G401 (cell line): ENCODE data around the gene MCTP2. TPM values are rescaled to one million over a fixed set of nuclear protein-coding genes. Genes with fewer than 3 reads are reported as not detected.

Experiments used
- DNase-seq: peaks from one replicate; pipeline ENCODE4 v3.0.0-alpha.2; 2015; ENCODE audit warnings: low spot score
- in situ Hi-C: cut with HindIII; loops from 2 replicates; pipeline ENCODE4 v1.10.0; 2016; ENCODE audit warnings: low sequenced_read_pairs, mixed read lengths
- total RNA-seq: library from RNA; depleted of rRNA; stranded (reverse); fragments of >200 nt; shearing (Covaris generic); gene quantifications from 2 replicates; pipeline ENCODE4 v1.2.3, GENCODE V29; 2014

Gene MCTP2
- total RNA-seq, 1 experiment from 2014 or later: not detected

DNA sequence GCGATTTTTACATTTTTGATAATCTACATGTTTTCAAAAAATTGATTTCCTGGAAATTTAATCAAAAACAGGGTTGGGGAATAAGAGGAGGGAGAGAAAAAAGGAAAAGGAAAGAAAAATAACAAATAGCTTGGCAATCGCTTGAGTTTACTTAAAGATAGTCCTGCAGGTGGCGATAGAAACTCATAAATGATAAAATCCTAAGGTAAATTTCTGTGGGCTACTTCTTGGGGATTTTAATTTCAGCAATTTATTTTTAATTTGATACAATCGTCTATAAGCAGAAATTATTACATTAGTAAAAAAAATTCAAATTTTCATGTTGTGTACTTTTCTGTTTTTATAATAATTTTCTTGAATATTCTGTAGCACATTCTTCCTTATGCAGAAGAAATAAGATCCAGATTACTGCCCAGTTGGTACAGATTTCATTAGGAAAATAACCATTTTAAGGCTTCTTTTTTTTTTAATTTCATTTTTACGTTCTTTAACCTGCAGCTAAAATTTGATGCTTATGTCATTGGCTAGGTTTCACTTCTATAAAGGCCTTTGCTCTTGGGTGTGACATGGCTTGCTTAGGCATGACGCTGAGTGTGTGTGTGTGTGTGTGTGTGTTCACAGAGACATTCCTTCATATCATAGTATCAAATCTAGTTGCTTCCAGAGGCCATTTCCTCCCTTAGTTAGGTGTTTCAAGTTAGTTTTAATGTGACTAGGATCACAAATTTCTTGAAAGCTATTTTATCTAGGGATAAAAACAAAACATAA, 181.8 kb downstream of the MCTP2 start:
- no peak for DNase-seq
- in situ Hi-C loops: no loop called here

DNA sequence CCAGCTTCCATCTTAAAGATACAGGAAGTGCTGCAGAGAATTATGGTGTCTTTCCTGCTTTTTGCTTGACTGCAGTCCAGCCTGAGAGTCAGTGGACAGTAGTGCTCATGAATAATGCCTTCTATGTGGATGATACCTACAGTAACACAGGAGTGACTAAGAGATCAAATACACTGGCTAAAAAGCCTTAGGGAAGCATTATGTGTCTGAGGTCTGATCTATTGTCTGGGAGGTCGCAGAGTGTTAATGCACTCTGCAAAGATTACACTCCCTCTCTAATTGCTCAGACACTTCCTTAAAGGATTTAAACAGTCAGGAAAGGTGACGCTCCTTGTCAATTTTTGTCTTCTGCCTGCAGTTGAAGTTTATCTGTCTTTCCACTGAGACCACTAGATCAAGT, 183.6 kb downstream of the MCTP2 start:
- DNase-seq: no peak
- in situ Hi-C loops: no loop called here

- in situ Hi-C loops: no loop called here
- no peak for DNase-seq
Measured at GRCh38 chr15:94416267-94416666, 184.9 kb downstream of the MCTP2 start.

DNA sequence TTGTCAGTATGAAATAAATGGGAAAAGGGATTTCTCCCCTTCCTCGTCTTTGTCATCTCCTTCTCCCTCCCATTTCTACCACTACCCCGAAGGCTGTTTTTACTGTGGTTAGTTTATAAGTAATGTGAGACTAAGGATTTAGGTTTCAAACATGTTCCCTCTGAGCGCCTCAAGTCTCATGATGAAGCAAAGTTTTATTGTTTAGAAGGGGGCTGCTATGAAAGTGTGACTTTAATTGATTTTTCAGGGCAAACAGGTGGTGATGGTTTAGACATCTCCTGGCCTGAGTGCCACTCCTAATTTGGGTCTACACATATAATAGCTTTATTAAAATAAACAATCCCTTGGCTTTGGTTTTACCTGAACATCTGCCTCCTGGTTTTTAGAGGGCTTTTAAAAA, 185.5 kb downstream of the MCTP2 start:
- no peak for DNase-seq
- in situ Hi-C loops: no loop called here

GRCh38 chr15:94417501-94418293, 186.3 kb downstream of the MCTP2 start:
- no peak for DNase-seq

DNA sequence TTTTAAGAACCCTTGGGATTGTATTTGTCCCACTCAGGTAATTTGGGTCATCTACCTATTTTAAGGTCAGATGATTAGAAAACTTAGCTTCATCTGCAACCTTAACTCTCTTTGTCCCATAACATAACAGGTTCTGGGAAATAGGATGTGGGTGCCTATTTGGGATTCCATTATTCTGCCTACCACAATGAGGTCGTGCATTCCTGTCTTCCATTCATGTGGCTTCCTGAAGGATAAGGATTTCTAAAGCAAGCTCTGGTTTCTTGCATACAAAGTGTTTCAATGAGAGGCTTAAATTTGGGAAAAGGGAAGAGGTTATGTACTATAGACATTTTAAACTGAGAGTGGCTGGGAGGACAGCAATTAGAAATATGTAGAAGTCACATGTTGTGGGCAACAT, 190.3 kb downstream of the MCTP2 start:
- in situ Hi-C loops: no loop called here
- DNase-seq: no peak

More at GRCh38 chr15:94417501-94418293, 186.3 kb downstream of the MCTP2 start:
- in situ Hi-C loops: no loop called here

GRCh38 chr15:94432279-94432678, 200.9 kb downstream of the MCTP2 start:
- no peak for DNase-seq
- in situ Hi-C loops: no loop called here

DNA sequence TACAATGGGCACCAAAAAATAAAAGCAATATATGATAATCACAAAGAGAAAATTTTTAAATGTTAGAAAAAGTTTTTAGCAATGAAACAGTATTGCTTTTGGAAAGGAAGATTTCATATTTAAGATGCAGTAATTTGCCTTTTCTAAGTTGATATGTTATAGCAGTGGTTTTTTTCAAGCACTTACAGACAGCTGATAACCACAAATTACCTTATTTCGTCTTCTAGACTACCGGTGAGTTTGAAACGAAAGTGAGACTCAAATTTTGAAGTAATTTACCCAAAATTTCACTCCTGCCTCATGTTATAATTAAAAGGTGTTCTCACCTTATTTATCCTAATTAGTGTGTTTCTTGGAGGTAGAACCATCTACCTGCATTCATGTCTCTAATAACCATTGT, 207.8 kb downstream of the MCTP2 start:
- DNase-seq: no peak
- in situ Hi-C loops: no loop called here

- in situ Hi-C loops: no loop called here
- no peak for DNase-seq
Measured at GRCh38 chr15:94441760-94442159, 210.4 kb downstream of the MCTP2 start.

- in situ Hi-C loops: no loop called here
- no peak for DNase-seq
Measured at GRCh38 chr15:94442480-94442879, 211.1 kb downstream of the MCTP2 start.

DNA sequence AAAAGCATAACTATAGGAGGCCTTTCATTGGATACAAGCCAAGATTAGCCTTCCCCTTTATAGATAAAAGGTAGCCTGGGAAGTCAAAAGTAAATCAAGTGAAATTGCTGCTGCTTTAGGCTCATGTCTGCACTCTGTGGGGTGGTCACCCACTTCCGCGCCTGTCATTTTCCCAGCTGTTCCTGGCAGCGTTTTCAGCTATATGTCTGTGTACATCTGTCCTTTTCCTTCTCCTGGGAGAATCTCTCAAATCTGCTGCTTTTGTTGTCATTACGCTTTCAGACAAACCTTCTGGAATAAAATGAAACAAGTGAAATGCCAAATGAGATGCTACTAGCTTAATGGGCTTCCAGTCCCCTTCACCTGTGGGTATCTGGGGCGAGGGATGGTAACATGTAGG, 211.8 kb downstream of the MCTP2 start:
- in situ Hi-C loops: no loop called here

GRCh38 chr15:94445566-94446160, 214.3 kb downstream of the MCTP2 start:
- DNase-seq: no peak
- in situ Hi-C loops: no loop called here

More for the DNA sequence above, 211.8 kb downstream of the MCTP2 start:
- no peak for DNase-seq

DNA sequence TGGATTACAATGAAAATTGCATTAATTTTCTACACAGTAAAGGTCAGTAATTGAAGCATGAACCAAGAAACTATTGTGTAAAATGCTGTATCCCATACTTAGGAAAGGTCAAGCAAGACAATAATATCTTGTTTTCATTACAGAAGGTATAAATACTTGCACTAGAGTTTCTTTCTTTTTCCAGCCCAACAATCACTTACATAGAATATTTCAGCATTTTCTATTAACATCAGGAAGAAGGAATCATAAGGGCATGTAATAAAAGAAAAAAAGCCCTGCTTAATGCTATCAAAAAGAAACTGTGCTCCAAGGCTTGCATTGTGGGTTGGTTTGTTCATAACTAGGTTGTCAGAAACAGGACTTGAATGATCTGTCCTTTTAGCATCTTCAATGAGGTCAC, 215.1 kb downstream of the MCTP2 start:
- in situ Hi-C loops: no loop called here

GRCh38 chr15:94451466-94451865, 220.1 kb downstream of the MCTP2 start:
- no peak for DNase-seq
- in situ Hi-C loops: no loop called here

More for the DNA sequence above, 215.1 kb downstream of the MCTP2 start:
- no peak for DNase-seq

GRCh38 chr15:94453227-94453988, 222.0 kb downstream of the MCTP2 start:
- in situ Hi-C loops: no loop called here
- no peak for DNase-seq

GRCh38 chr15:94455297-94455696, 223.9 kb downstream of the MCTP2 start:
- no peak for DNase-seq
- in situ Hi-C loops: no loop called here

GRCh38 chr15:94456226-94456625, 224.9 kb downstream of the MCTP2 start:
- in situ Hi-C loops: no loop called here

DNA sequence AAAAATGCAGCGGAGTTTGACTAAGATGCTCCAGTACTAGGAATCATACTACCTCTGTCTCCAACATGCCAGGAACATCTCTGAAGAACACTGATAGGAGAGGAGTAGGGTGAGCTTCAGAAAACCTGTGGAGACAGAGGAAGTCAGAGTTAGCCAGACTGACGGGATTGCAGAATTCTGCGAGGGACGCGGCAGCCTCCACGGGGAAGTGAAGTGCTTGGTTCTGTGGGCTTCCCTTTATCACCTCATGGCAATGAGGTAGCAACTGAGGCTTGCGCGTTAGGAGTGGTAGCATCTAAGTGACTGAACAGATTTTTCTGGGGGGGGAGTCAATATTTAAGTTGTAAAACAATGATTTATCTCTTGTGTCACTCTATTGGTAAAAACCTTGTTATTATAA, 226.3 kb downstream of the MCTP2 start:
- no peak for DNase-seq
- in situ Hi-C loops: no loop called here

More at GRCh38 chr15:94456226-94456625, 224.9 kb downstream of the MCTP2 start:
- no peak for DNase-seq

DNA sequence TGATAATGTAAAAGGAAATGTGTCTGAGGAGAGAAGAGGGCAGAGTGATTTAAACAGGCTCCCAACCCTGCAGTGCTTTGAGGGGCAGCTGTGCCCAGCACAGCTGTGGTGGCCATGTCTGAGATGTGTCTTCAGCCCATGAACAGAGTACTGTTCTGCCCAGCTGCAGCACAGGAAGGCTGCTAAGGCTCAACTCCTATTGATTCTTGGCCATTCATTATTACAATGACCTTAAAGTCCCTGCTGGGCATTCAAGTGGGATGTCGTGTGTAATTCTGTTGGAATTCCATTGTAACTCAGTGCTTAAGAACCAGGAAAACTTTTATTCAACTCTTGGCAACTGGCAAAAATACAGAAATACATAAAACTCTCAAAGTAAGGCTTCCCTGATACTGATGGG, 229.3 kb downstream of the MCTP2 start:
- in situ Hi-C loops: no loop called here
- no peak for DNase-seq
